Measurements from ENCODE around the gene ZC3H10.

- TF ChIP-seq GATA2 (IDR thresholded peaks at IDR 0.05; ENCODE audit: low read depth, low read length) (no peak), GATA3 (IDR thresholded peaks at IDR 0.05; ENCODE audit: low read depth, low read length) (no peak)
Observed at GRCh38 chr12:56098592-56098991, 19.5 kb upstream of the ZC3H10 start.
